ENCODE data around the gene BCL6. TPM values are rescaled to one million over a fixed set of nuclear protein-coding genes. Genes with fewer than 3 reads are reported as not detected.

BCL6 gene
- total RNA-seq, 1 donor from 2014 or later: 7.6 TPM

- H3K36me3 Mint-ChIP-seq (ENCODE audit: low read depth, unreplicated experiment): peaks cover 28% of the 10 kb centered on the region
- H3K4me1 Mint-ChIP-seq (ENCODE audit: unreplicated experiment): no peaks in the 10 kb centered on the region
- no peak overlapping the region for H3K4me3 Mint-ChIP-seq (ENCODE audit: unreplicated experiment)
Measured at GRCh38 chr3:187722206-187722612, 23.1 kb downstream of the BCL6 start.

GRCh38 chr3:187721055-187721454 lies 24.2 kb downstream of the BCL6 start:
- Mint-ChIP-seq H3K9me3 (ENCODE audit: unreplicated experiment) (no peaks in the 10 kb centered on the region), H3K36me3 (ENCODE audit: low read depth, unreplicated experiment) (peaks cover 16% of the 10 kb centered on the region), H3K4me1 (ENCODE audit: unreplicated experiment) (no peaks in the 10 kb centered on the region), H3K4me3 (ENCODE audit: unreplicated experiment) (no peak overlapping the region), H3K27ac (ENCODE audit: unreplicated experiment) (no peak overlapping the region), H3K27me3 (ENCODE audit: unreplicated experiment) (no peaks in the 10 kb centered on the region)
- TF ChIP-seq CTCF (IDR thresholded peaks at IDR 0.05; ENCODE audit: unreplicated experiment): no peak
- no peak for DNase-seq (ENCODE audit: low spot score)

More at GRCh38 chr3:187722206-187722612, 23.1 kb downstream of the BCL6 start:
- DNase-seq (ENCODE audit: low spot score): no peak
- no peaks in the 10 kb centered on the region for H3K9me3 Mint-ChIP-seq (ENCODE audit: unreplicated experiment)
- H3K27me3 Mint-ChIP-seq (ENCODE audit: unreplicated experiment): peaks cover 1% of the 10 kb centered on the region
- TF ChIP-seq CTCF (IDR thresholded peaks at IDR 0.05; ENCODE audit: unreplicated experiment): peak; percentile 58
- no peak overlapping the region for H3K27ac Mint-ChIP-seq (ENCODE audit: unreplicated experiment)

- DNase-seq (ENCODE audit: low spot score): no peak
Measured at GRCh38 chr3:187720337-187720670, 25.0 kb downstream of the BCL6 start.

GRCh38 chr3:187719628-187720336 lies 25.5 kb downstream of the BCL6 start:
- no peak overlapping the region for H3K4me3 Mint-ChIP-seq (ENCODE audit: unreplicated experiment)
- no peak for TF ChIP-seq CTCF (IDR thresholded peaks at IDR 0.05; ENCODE audit: unreplicated experiment)
- H3K9me3 Mint-ChIP-seq (ENCODE audit: unreplicated experiment): no peaks in the 10 kb centered on the region
- H3K4me1 Mint-ChIP-seq (ENCODE audit: unreplicated experiment): peaks cover 4% of the 10 kb centered on the region
- no peak for DNase-seq (ENCODE audit: low spot score)
- peaks cover 5% of the 10 kb centered on the region for H3K36me3 Mint-ChIP-seq (ENCODE audit: low read depth, unreplicated experiment)
- no peak overlapping the region for H3K27ac Mint-ChIP-seq (ENCODE audit: unreplicated experiment)
- no peaks in the 10 kb centered on the region for H3K27me3 Mint-ChIP-seq (ENCODE audit: unreplicated experiment)

More at GRCh38 chr3:187720337-187720670, 25.0 kb downstream of the BCL6 start:
- Mint-ChIP-seq H3K27ac (ENCODE audit: unreplicated experiment) (no peak overlapping the region), H3K4me1 (ENCODE audit: unreplicated experiment) (no peaks in the 10 kb centered on the region), H3K27me3 (ENCODE audit: unreplicated experiment) (no peaks in the 10 kb centered on the region), H3K4me3 (ENCODE audit: unreplicated experiment) (no peak overlapping the region), H3K36me3 (ENCODE audit: low read depth, unreplicated experiment) (peaks cover 10% of the 10 kb centered on the region), H3K9me3 (ENCODE audit: unreplicated experiment) (no peaks in the 10 kb centered on the region)
- TF ChIP-seq CTCF (IDR thresholded peaks at IDR 0.05; ENCODE audit: unreplicated experiment): no peak

- Mint-ChIP-seq H3K4me1 (ENCODE audit: unreplicated experiment) (peaks cover 8% of the 10 kb centered on the region), H3K36me3 (ENCODE audit: low read depth, unreplicated experiment) (no peaks in the 10 kb centered on the region), H3K9me3 (ENCODE audit: unreplicated experiment) (no peaks in the 10 kb centered on the region), H3K4me3 (ENCODE audit: unreplicated experiment) (no peak overlapping the region), H3K27ac (ENCODE audit: unreplicated experiment) (no peak overlapping the region), H3K27me3 (ENCODE audit: unreplicated experiment) (no peaks in the 10 kb centered on the region)
- DNase-seq (ENCODE audit: low spot score): no peak
- no peak for TF ChIP-seq CTCF (IDR thresholded peaks at IDR 0.05; ENCODE audit: unreplicated experiment)
Measured at GRCh38 chr3:187718802-187719201, 26.5 kb downstream of the BCL6 start.
